Measurements from ENCODE around the gene INPP4A.

INPP4A gene

DNA sequence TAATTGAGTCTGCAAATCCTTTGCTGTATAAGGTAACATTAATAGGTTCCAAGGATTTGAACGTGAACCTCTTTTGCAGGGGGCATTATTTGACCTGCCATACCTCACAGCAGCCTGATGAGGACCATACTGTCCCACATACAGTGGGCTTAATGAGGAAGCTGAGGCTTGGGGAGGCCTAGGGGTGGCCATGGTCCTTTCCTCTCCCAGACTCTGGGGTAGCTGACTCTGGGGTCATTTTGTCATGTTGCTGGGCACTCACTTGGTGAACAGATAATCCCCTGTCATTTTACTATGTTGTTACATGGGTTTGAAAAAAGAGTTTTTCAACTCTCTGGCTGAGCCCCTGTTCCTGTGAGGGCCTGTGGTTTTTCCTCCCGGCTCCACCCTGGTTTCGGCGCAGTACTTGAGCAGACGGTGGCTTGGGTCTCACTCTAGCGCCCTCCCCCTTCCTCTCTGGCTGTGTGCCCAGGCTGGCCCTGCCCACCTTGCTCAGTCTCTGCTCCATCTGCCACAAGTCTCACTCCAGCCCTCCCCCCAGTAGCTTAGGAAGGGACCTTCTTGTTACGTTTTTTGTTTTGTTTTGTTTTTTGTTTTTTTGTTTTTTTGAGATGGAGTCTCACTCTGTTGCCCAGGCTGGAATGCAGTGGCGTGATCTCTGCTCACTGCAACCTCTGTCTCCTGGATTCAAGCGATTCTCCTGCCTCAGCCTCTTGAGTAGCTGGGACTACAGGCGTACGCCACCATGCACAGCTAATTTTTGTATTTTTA, 21.0 kb downstream of the INPP4A start:
- TF ChIP-seq, protein P1, sequence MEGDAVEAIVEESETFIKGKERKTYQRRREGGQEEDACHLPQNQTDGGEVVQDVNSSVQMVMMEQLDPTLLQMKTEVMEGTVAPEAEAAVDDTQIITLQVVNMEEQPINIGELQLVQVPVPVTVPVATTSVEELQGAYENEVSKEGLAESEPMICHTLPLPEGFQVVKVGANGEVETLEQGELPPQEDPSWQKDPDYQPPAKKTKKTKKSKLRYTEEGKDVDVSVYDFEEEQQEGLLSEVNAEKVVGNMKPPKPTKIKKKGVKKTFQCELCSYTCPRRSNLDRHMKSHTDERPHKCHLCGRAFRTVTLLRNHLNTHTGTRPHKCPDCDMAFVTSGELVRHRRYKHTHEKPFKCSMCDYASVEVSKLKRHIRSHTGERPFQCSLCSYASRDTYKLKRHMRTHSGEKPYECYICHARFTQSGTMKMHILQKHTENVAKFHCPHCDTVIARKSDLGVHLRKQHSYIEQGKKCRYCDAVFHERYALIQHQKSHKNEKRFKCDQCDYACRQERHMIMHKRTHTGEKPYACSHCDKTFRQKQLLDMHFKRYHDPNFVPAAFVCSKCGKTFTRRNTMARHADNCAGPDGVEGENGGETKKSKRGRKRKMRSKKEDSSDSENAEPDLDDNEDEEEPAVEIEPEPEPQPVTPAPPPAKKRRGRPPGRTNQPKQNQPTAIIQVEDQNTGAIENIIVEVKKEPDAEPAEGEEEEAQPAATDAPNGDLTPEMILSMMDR (IDR thresholded peaks at IDR 0.05; ENCODE audit: borderline replicate concordance, insufficient read depth, low read depth, low read length), result no peak
- peak overlapping the region; percentile 21 for H3K4me3 ChIP-seq (ENCODE audit: low read depth, low read length)

DNA sequence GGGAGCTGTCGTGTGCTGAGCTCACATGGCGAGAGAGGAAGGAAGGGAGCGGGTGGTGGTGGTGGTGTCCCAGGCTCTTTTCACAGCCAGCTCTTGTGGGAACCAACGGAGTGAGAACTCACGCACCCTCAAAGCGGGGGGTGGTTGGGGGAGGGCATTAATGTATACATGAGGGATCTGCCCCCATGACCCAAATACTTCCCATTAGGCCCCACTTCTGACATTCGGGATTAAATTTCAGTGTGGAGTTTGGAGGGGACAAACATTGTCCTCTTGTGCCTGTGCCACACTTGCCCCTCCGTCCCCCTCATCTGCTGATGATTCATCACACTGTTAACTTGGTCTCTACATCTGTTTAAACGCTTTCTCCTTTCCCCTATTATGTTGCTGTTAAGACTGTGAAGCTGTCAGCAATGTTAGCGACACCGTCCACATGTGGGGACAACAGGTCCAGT, 22.5 kb downstream of the INPP4A start:
- no peak overlapping the region for H3K4me3 ChIP-seq (ENCODE audit: low read depth, low read length)
- TF ChIP-seq, protein P1 (IDR thresholded peaks at IDR 0.05; ENCODE audit: borderline replicate concordance, insufficient read depth, low read depth, low read length), result no peak

- TF ChIP-seq, protein P1 (IDR thresholded peaks at IDR 0.05; ENCODE audit: borderline replicate concordance, insufficient read depth, low read depth, low read length), result no peak
- H3K4me3 ChIP-seq (ENCODE audit: low read depth, low read length), result no peak overlapping the region
These were observed 23.0 kb downstream of the INPP4A start for GRCh38 chr2:98467652-98468051.

GRCh38 chr2:98468621-98469236, 24.1 kb downstream of the INPP4A start:
- TF ChIP-seq, protein P1 (IDR thresholded peaks at IDR 0.05; ENCODE audit: borderline replicate concordance, insufficient read depth, low read depth, low read length), result no peak
- no peak overlapping the region for H3K4me3 ChIP-seq (ENCODE audit: low read depth, low read length)

GRCh38 chr2:98469862-98470544, 25.3 kb downstream of the INPP4A start:
- TF ChIP-seq, protein P1 (IDR thresholded peaks at IDR 0.05; ENCODE audit: borderline replicate concordance, insufficient read depth, low read depth, low read length), result no peak
- H3K4me3 ChIP-seq (ENCODE audit: low read depth, low read length), result no peak overlapping the region

- TF ChIP-seq, protein P1 (IDR thresholded peaks at IDR 0.05; ENCODE audit: borderline replicate concordance, insufficient read depth, low read depth, low read length), result no peak
- no peak overlapping the region for H3K4me3 ChIP-seq (ENCODE audit: low read depth, low read length)
These were observed 26.2 kb downstream of the INPP4A start for GRCh38 chr2:98470851-98471255.

Data from GM12875 (cell line).